ENCODE data around the gene DOCK1. TPM values are rescaled to one million over a fixed set of nuclear protein-coding genes. Genes with fewer than 3 reads are reported as not detected.

The DOCK1 gene
- total RNA-seq, 2 donors from 2014 or later = 41.2 to 56.0 TPM

GRCh38 chr10:126953886-126954285, 48.7 kb downstream of the DOCK1 start:
- no peak for DNase-seq (ENCODE audit: low spot score)
- 83% methylated on average over 5 of the region's 5 CpGs for WGBS
- H3K36me3 ChIP-seq = no peaks in the 10 kb centered on the region
- H3K4me3 ChIP-seq = no peak overlapping the region
- no peaks in the 10 kb centered on the region for H3K9me3 ChIP-seq
- no peaks in the 10 kb centered on the region for H3K4me1 ChIP-seq (replicated peaks)
- no peak overlapping the region for H3K27ac ChIP-seq
- TF ChIP-seq POLR2A (IDR thresholded peaks at IDR 0.05) (no peak), POLR2AphosphoS5 (IDR thresholded peaks at IDR 0.05) (no peak)
- TF ChIP-seq, protein P1, sequence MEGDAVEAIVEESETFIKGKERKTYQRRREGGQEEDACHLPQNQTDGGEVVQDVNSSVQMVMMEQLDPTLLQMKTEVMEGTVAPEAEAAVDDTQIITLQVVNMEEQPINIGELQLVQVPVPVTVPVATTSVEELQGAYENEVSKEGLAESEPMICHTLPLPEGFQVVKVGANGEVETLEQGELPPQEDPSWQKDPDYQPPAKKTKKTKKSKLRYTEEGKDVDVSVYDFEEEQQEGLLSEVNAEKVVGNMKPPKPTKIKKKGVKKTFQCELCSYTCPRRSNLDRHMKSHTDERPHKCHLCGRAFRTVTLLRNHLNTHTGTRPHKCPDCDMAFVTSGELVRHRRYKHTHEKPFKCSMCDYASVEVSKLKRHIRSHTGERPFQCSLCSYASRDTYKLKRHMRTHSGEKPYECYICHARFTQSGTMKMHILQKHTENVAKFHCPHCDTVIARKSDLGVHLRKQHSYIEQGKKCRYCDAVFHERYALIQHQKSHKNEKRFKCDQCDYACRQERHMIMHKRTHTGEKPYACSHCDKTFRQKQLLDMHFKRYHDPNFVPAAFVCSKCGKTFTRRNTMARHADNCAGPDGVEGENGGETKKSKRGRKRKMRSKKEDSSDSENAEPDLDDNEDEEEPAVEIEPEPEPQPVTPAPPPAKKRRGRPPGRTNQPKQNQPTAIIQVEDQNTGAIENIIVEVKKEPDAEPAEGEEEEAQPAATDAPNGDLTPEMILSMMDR (IDR thresholded peaks at IDR 0.05) = no peak
- H3K27me3 ChIP-seq (replicated peaks; ENCODE audit: insufficient read depth) = no peaks in the 10 kb centered on the region
- intact Hi-C loops (cut with DNase I) = no loop called here

- Histone ChIP-seq H3K9me3 (no peaks in the 10 kb centered on the region), H3K4me3 (no peak overlapping the region), H3K36me3 (no peaks in the 10 kb centered on the region), H3K4me1 (replicated peaks) (no peaks in the 10 kb centered on the region), H3K27ac (no peak overlapping the region), H3K27me3 (replicated peaks; ENCODE audit: insufficient read depth) (no peaks in the 10 kb centered on the region)
- intact Hi-C loops (cut with DNase I) = no loop called here
- DNase-seq (ENCODE audit: low spot score) = no peak
- TF ChIP-seq POLR2AphosphoS5 (IDR thresholded peaks at IDR 0.05) = no peak
- TF ChIP-seq POLR2A (IDR thresholded peaks at IDR 0.05) = no peak
- TF ChIP-seq, protein P1 (IDR thresholded peaks at IDR 0.05) = no peak
- WGBS = 77% methylated on average over 8 of the region's 8 CpGs
These were observed 50.2 kb downstream of the DOCK1 start for GRCh38 chr10:126955396-126955795.

- Histone ChIP-seq H3K4me1 (replicated peaks) (no peaks in the 10 kb centered on the region), H3K27ac (no peak overlapping the region), H3K9me3 (no peaks in the 10 kb centered on the region), H3K4me3 (no peak overlapping the region), H3K36me3 (no peaks in the 10 kb centered on the region), H3K27me3 (replicated peaks; ENCODE audit: insufficient read depth) (no peaks in the 10 kb centered on the region)
- intact Hi-C loops (cut with DNase I) = no loop called here
- DNase-seq (ENCODE audit: low spot score) = no peak
- 73% methylated on average over 16 of the region's 16 CpGs for WGBS
- TF ChIP-seq POLR2A (IDR thresholded peaks at IDR 0.05) = no peak
- TF ChIP-seq POLR2AphosphoS5 (IDR thresholded peaks at IDR 0.05) = no peak
- TF ChIP-seq, protein P1 (IDR thresholded peaks at IDR 0.05) = no peak
These were observed 50.9 kb downstream of the DOCK1 start for GRCh38 chr10:126955934-126956711.

DNA sequence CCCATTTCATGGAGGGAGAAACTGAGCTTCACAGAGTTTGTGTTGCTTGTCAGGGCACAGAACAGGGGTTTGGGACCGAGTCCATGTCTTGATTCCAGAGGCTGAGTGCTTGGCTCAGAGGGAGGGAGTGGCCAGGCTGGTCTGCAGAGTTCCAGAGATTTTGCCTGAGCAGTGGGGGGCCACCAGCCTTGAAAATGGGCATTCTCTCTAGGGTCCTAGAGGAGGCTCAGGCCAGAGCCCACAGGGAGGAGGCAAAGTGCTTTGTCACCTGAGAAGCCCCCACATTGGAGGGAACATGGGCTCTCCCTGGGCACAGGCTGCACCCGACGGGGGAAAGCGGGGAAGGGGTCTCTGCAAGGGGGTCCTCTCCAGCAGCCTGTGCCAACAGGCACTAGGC, 51.5 kb downstream of the DOCK1 start:
- DNase-seq (ENCODE audit: low spot score) = no peak
- H3K27me3 ChIP-seq (replicated peaks; ENCODE audit: insufficient read depth) = no peaks in the 10 kb centered on the region
- no peak overlapping the region for H3K27ac ChIP-seq
- H3K9me3 ChIP-seq = no peaks in the 10 kb centered on the region
- H3K4me1 ChIP-seq (replicated peaks) = no peaks in the 10 kb centered on the region
- intact Hi-C loops (cut with DNase I) = no loop called here
- no peak overlapping the region for H3K4me3 ChIP-seq
- TF ChIP-seq, protein P1 (IDR thresholded peaks at IDR 0.05) = no peak
- no peak for TF ChIP-seq POLR2AphosphoS5 (IDR thresholded peaks at IDR 0.05)
- no peaks in the 10 kb centered on the region for H3K36me3 ChIP-seq
- 86% methylated on average over 4 of the region's 4 CpGs for WGBS

- Histone ChIP-seq H3K4me1 (replicated peaks) (no peaks in the 10 kb centered on the region), H3K27me3 (replicated peaks; ENCODE audit: insufficient read depth) (no peaks in the 10 kb centered on the region), H3K4me3 (no peak overlapping the region), H3K36me3 (no peaks in the 10 kb centered on the region), H3K9me3 (no peaks in the 10 kb centered on the region), H3K27ac (no peak overlapping the region)
- DNase-seq (ENCODE audit: low spot score) = no peak
- 77% methylated on average over 8 of the region's 8 CpGs for WGBS
- TF ChIP-seq POLR2A (IDR thresholded peaks at IDR 0.05) (no peak), POLR2AphosphoS5 (IDR thresholded peaks at IDR 0.05) (no peak)
- TF ChIP-seq, protein P1 (IDR thresholded peaks at IDR 0.05) = no peak
- intact Hi-C loops (cut with DNase I) = no loop called here
These were observed 51.9 kb downstream of the DOCK1 start for GRCh38 chr10:126957111-126957510.
